Urinary bladder (tissue), 2 donors: ENCODE measurements around the gene WDR90. TPM values are rescaled to one million over a fixed set of nuclear protein-coding genes. Genes with fewer than 3 reads are reported as not detected.

Experiments
- polyA plus RNA-seq: library from polyadenylated mRNA; stranded (reverse); fragments of 200-250 nt; gene quantifications from one replicate; pipeline ENCODE4 v1.2.3, GENCODE V29; 2013
- total RNA-seq: library from RNA; depleted of rRNA; stranded (reverse); fragments of >200 nt; gene quantifications from one replicate; pipeline ENCODE4 v1.2.3, GENCODE V29; 2014
- donor health status: healthy.

Gene WDR90
- total and polyA plus RNA-seq, 2 donors = 15.8 to 21.9 TPM

Other genes starting within 250 kb of the WDR90 start
- gene DECR2, start 247.5 kb upstream of the WDR90 start, total RNA-seq = 5.3 TPM
- gene DECR2, start 247.5 kb upstream of the WDR90 start, polyA plus RNA-seq = 20.6 TPM
- 16.8 TPM for gene RAB11FIP3, start 223.7 kb upstream of the WDR90 start, total RNA-seq
- 57.0 TPM for gene RAB11FIP3, start 223.7 kb upstream of the WDR90 start, polyA plus RNA-seq
- 12.7 TPM for gene CAPN15, start 121.7 kb upstream of the WDR90 start, total RNA-seq
- gene CAPN15, start 121.7 kb upstream of the WDR90 start, polyA plus RNA-seq = 30.3 TPM
- not detected for gene PRR35, start 89.0 kb upstream of the WDR90 start, total RNA-seq
- gene PRR35, start 89.0 kb upstream of the WDR90 start, polyA plus RNA-seq = not detected
- 1.0 TPM for gene NHLRC4, start 82.4 kb upstream of the WDR90 start, total RNA-seq
- 1.8 TPM for gene NHLRC4, start 82.4 kb upstream of the WDR90 start, polyA plus RNA-seq
- 11.8 TPM for gene PIGQ, start 79.4 kb upstream of the WDR90 start, total RNA-seq
- 39.0 TPM for gene PIGQ, start 79.4 kb upstream of the WDR90 start, polyA plus RNA-seq
- gene RAB40C, start 59.3 kb upstream of the WDR90 start, total RNA-seq = 6.9 TPM
- 30.9 TPM for gene RAB40C, start 59.3 kb upstream of the WDR90 start, polyA plus RNA-seq
- gene WFIKKN1, start 18.4 kb upstream of the WDR90 start, total RNA-seq = 0.37 TPM
- gene WFIKKN1, start 18.4 kb upstream of the WDR90 start, polyA plus RNA-seq = 0.30 TPM
- gene METTL26, start 13.1 kb upstream of the WDR90 start, total RNA-seq = 26.7 TPM
- 135 TPM for gene METTL26, start 13.1 kb upstream of the WDR90 start, polyA plus RNA-seq
- gene MCRIP2, start 7.5 kb upstream of the WDR90 start, total RNA-seq = 5.1 TPM
- 42.6 TPM for gene MCRIP2, start 7.5 kb upstream of the WDR90 start, polyA plus RNA-seq
- gene RHOT2, start 18.8 kb downstream of the WDR90 start, total RNA-seq = 26.0 TPM
- gene RHOT2, start 18.8 kb downstream of the WDR90 start, polyA plus RNA-seq = 103 TPM
- 0.95 TPM for gene RHBDL1, start 26.3 kb downstream of the WDR90 start, total RNA-seq
- 1.3 TPM for gene RHBDL1, start 26.3 kb downstream of the WDR90 start, polyA plus RNA-seq
- 29.4 TPM for gene STUB1, start 31.0 kb downstream of the WDR90 start, total RNA-seq
- 132 TPM for gene STUB1, start 31.0 kb downstream of the WDR90 start, polyA plus RNA-seq
- gene JMJD8, start 35.0 kb downstream of the WDR90 start, total RNA-seq = 28.3 TPM
- 91.4 TPM for gene JMJD8, start 35.0 kb downstream of the WDR90 start, polyA plus RNA-seq
- gene WDR24, start 41.0 kb downstream of the WDR90 start, total RNA-seq = 2.7 TPM
- gene WDR24, start 41.0 kb downstream of the WDR90 start, polyA plus RNA-seq = 12.9 TPM
- gene FBXL16, start 56.4 kb downstream of the WDR90 start, total RNA-seq = 0.26 TPM
- 0.68 TPM for gene FBXL16, start 56.4 kb downstream of the WDR90 start, polyA plus RNA-seq
- 14.5 TPM for gene METRN, start 65.8 kb downstream of the WDR90 start, total RNA-seq
- gene METRN, start 65.8 kb downstream of the WDR90 start, polyA plus RNA-seq = 42.9 TPM
- gene ANTKMT, start 71.8 kb downstream of the WDR90 start, total RNA-seq = 7.9 TPM
- gene ANTKMT, start 71.8 kb downstream of the WDR90 start, polyA plus RNA-seq = 29.3 TPM
- 0.74 TPM for gene CCDC78, start 77.1 kb downstream of the WDR90 start, total RNA-seq
- gene CCDC78, start 77.1 kb downstream of the WDR90 start, polyA plus RNA-seq = 0.49 TPM
- gene HAGHL, start 77.7 kb downstream of the WDR90 start, total RNA-seq = 1.1 TPM
- 3.5 TPM for gene HAGHL, start 77.7 kb downstream of the WDR90 start, polyA plus RNA-seq
- 33.4 TPM for gene CIAO3, start 91.6 kb downstream of the WDR90 start, total RNA-seq
- 26.6 TPM for gene CIAO3, start 91.6 kb downstream of the WDR90 start, polyA plus RNA-seq
- gene MSLN, start 111.4 kb downstream of the WDR90 start, total RNA-seq = 0.74 TPM
- gene MSLN, start 111.4 kb downstream of the WDR90 start, polyA plus RNA-seq = 0.41 TPM
- gene RPUSD1, start 139.0 kb downstream of the WDR90 start, total RNA-seq = 8.1 TPM
- 21.6 TPM for gene RPUSD1, start 139.0 kb downstream of the WDR90 start, polyA plus RNA-seq
- 8.6 TPM for gene CHTF18, start 139.3 kb downstream of the WDR90 start, total RNA-seq
- 16.7 TPM for gene CHTF18, start 139.3 kb downstream of the WDR90 start, polyA plus RNA-seq
- not detected for gene GNG13, start 151.4 kb downstream of the WDR90 start, total RNA-seq
- gene GNG13, start 151.4 kb downstream of the WDR90 start, polyA plus RNA-seq = not detected